Measurements from ENCODE around the gene PARP11. TPM values are rescaled to one million over a fixed set of nuclear protein-coding genes. Genes with fewer than 3 reads are reported as not detected.

The PARP11 gene
- total RNA-seq, 4 donors from 2014 or later, result 4.3 to 10.7 (median 5.7) TPM

DNA sequence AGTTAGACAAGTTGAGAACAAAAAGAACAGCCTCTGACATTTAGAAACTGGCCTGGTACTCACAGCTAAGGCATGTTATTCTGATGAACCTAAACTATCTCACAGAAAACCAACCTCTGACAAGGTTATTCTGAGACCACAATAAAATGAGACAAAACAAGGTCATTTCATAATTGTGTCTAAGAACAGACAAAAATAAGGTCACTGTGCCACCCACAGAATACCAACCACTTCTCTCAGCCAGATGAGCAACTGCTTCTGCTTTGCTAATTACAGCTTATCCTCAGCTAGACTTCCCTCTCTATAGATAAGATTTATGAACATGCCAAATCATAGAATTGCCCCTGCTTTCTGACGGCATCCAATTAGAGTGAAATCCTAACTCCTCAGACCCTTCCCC is 68.1 kb downstream of the PARP11 start:
- 67 to 84% methylated on average over 1 of the region's 1 CpG for WGBS, 2 donors
- Histone ChIP-seq H3K9me3 (no peaks in the 10 kb centered on the region), H3K27me3 (no peaks in the 10 kb centered on the region), H3K4me3 (no peak overlapping the region), H3K27ac (no peak overlapping the region), H3K4me1 (no peaks in the 10 kb centered on the region), H3K36me3 (peaks cover 0 to 21% (median 0%) of the 10 kb centered on the region in 3 donors)
- TF ChIP-seq, protein P1, sequence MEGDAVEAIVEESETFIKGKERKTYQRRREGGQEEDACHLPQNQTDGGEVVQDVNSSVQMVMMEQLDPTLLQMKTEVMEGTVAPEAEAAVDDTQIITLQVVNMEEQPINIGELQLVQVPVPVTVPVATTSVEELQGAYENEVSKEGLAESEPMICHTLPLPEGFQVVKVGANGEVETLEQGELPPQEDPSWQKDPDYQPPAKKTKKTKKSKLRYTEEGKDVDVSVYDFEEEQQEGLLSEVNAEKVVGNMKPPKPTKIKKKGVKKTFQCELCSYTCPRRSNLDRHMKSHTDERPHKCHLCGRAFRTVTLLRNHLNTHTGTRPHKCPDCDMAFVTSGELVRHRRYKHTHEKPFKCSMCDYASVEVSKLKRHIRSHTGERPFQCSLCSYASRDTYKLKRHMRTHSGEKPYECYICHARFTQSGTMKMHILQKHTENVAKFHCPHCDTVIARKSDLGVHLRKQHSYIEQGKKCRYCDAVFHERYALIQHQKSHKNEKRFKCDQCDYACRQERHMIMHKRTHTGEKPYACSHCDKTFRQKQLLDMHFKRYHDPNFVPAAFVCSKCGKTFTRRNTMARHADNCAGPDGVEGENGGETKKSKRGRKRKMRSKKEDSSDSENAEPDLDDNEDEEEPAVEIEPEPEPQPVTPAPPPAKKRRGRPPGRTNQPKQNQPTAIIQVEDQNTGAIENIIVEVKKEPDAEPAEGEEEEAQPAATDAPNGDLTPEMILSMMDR (IDR thresholded peaks at IDR 0.05), result no peak
- TF ChIP-seq EP300 (IDR thresholded peaks at IDR 0.05) (no peak), POLR2A (IDR thresholded peaks at IDR 0.05) (no peak)
- DNase-seq (ENCODE audit: low spot score in 2 of 2), result no peak

DNA sequence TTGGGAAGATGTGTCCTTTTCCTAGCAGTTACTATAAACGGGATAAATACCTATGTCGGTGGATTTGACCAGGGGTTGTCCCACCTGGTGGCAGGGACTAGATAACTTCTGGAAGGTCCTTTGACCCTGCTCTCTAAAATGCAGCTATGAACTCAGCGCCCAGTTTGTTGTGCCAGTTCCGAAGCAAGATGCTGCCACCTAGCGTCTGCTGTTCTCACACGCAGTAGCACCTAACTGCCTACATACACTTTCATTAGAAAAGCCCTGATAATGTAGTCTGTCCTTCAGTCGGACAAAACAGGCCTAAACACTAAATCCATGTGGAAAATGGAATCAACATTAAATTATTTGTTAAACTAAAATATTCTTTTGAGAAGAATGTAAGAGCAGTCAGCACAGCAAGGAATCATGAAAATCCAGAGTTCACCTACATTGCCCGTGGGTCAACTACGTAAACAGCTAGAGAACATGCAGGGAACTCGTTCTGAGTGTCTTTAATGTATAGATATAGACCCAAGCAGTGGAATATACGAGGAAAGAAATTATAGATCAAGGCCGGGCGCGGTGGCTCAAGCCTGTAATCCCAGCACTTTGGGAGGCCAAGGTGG is 69.2 kb downstream of the PARP11 start:
- 40 to 44% methylated on average over 14 of the region's 14 CpGs for WGBS, 2 donors
- Histone ChIP-seq H3K27ac (no peak overlapping the region), H3K9me3 (no peaks in the 10 kb centered on the region), H3K4me1 (no peaks in the 10 kb centered on the region), H3K27me3 (no peaks in the 10 kb centered on the region), H3K36me3 (peaks cover 0 to 18% (median 0%) of the 10 kb centered on the region in 3 donors), H3K4me3 (no peak overlapping the region)
- DNase-seq (ENCODE audit: low spot score in 2 of 2), result peak; percentile 66 to 84
- TF ChIP-seq, protein P1 (IDR thresholded peaks at IDR 0.05), result peak; percentile 60 to 79 (median 76)
- TF ChIP-seq EP300 (IDR thresholded peaks at IDR 0.05), result no peak

DNA sequence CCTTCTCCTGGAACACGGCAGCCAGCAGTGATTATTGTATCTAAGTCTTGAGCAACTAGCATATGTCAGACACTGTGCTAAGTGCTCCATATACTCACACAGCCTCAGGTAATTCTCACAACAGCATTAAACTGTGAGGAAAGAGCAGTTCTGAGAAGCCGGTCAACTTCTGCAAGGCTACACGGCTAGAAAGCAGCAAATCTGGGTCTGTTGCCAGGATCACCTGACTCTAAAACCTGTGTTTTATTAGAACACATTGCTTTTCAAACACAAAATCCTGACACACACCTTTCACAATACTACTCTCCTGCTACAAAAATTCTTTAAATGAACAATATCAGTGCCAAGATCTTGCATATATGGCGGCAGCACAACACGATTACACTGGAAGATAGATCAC is 70.5 kb downstream of the PARP11 start:
- 87% methylated on average over 5 of the region's 5 CpGs for WGBS, 2 donors
- TF ChIP-seq EP300 (IDR thresholded peaks at IDR 0.05), result no peak
- no peak for TF ChIP-seq POLR2A (IDR thresholded peaks at IDR 0.05)
- TF ChIP-seq, protein P1 (IDR thresholded peaks at IDR 0.05), result no peak
- no peak for DNase-seq (ENCODE audit: low spot score in 2 of 2)

DNA sequence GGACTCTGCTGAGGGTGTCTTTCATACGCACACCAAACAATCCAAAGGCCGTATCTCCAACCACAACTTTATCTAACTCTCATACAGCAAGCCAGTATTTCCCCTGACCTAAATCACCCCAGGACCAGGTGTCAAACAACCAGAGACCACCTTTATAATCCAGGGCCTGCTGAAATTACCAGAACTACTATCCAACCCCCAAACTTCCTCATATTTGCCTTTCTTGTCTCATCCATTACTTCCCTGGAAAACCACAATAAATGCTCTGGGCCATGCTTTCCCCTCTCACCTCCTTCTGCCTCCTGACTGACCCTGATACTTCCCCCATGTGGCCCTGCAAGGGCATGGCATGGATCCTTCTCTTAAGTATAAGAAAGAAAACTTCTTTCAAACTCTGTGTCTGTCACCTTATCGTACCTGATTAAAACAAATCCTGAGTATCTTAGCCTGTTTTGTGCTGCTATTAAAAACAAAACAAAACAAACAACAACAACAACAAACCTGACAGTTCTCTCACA is 75.6 kb downstream of the PARP11 start:
- Histone ChIP-seq H3K4me3 (no peak overlapping the region), H3K27ac (no peak overlapping the region), H3K9me3 (no peaks in the 10 kb centered on the region), H3K4me1 (no peaks in the 10 kb centered on the region), H3K36me3 (peaks cover 0 to 19% (median 0%) of the 10 kb centered on the region in 3 donors), H3K27me3 (no peaks in the 10 kb centered on the region)
- TF ChIP-seq EP300 (IDR thresholded peaks at IDR 0.05) (no peak), POLR2A (IDR thresholded peaks at IDR 0.05) (no peak)
- TF ChIP-seq, protein P1 (IDR thresholded peaks at IDR 0.05), result no peak
- DNase-seq (ENCODE audit: low spot score in 2 of 2), result no peak
- 91% methylated on average over 3 of the region's 3 CpGs for WGBS, 2 donors

More for the DNA sequence above, 70.5 kb downstream of the PARP11 start:
- H3K36me3 ChIP-seq, result peaks cover 0 to 22% (median 0%) of the 10 kb centered on the region in 3 donors
- H3K27ac ChIP-seq, result no peak overlapping the region
- no peak overlapping the region for H3K4me3 ChIP-seq
- H3K9me3 ChIP-seq, result no peaks in the 10 kb centered on the region
- H3K4me1 ChIP-seq, result no peaks in the 10 kb centered on the region
- no peaks in the 10 kb centered on the region for H3K27me3 ChIP-seq

DNA sequence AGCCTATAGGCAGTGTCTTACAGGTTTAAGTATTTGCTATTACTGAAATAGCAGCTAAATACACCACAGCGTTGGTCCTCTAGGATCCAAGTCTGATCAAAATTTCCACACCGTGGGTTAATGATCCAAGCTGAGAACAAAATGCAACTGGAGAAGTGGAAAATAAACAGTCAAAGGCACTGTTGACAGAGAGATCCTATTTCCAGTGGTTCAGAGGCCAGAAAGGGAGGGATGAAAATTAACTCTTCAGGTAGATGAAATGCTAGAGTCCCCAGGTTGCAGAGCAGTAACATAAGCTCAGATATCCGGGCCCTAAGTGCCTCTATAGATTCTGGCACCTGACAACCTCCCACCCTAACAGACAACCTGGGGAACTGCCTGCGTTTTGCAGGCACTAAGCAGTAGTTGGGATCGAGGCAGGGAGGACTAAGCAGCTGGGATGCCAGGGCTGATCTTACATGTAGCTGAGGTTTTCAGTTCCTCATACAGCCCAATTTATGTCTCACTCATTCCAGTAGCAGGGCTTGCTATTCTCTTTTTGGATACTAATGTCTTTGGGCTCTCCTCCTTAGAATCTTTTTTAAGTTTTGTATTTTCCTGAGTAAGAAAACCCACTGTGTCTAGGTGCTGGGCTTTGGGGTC is 77.6 kb downstream of the PARP11 start:
- Histone ChIP-seq H3K9me3 (no peaks in the 10 kb centered on the region), H3K4me1 (no peaks in the 10 kb centered on the region), H3K36me3 (peaks cover 0 to 19% (median 0%) of the 10 kb centered on the region in 3 donors), H3K27me3 (no peaks in the 10 kb centered on the region), H3K27ac (no peak overlapping the region), H3K4me3 (no peak overlapping the region)
- DNase-seq (ENCODE audit: low spot score in 2 of 2), result no peak
- TF ChIP-seq POLR2A (IDR thresholded peaks at IDR 0.05) (no peak), EP300 (IDR thresholded peaks at IDR 0.05) (no peak)
- TF ChIP-seq, protein P1 (IDR thresholded peaks at IDR 0.05), result no peak
- 59 to 63% methylated on average over 5 of the region's 5 CpGs for WGBS, 2 donors
